GM12892 (cell line): ENCODE measurements around the gene ZNF423.

Source experiments
- DNase-seq: peaks from one replicate; pipeline ENCODE4 v3.0.0; 2011; ENCODE audit not compliant: insufficient read length
- FAIRE-seq: peaks from 2 replicates; lab custom pipeline; 2011; peaks lifted over from hg19 to GRCh38; lab: Jason Lieb, UNC
- POLR2A ChIP-seq: IDR thresholded peaks from 2 replicates; pipeline ENCODE4 v1.6.1; 2011; ENCODE audit warnings: low read depth, low read length, control low read depth
- POLR2AphosphoS5 ChIP-seq: IDR thresholded peaks from 2 replicates; pipeline ENCODE4 v1.6.1; 2011; ENCODE audit warnings: low read depth, low read length, control low read depth
- TAF1 ChIP-seq: IDR thresholded peaks from 2 replicates; pipeline ENCODE4 v1.6.1; 2011; ENCODE audit warnings: low read depth, mild to moderate bottlenecking, control low read depth, low read length, borderline replicate concordance

The ZNF423 gene

DNA sequence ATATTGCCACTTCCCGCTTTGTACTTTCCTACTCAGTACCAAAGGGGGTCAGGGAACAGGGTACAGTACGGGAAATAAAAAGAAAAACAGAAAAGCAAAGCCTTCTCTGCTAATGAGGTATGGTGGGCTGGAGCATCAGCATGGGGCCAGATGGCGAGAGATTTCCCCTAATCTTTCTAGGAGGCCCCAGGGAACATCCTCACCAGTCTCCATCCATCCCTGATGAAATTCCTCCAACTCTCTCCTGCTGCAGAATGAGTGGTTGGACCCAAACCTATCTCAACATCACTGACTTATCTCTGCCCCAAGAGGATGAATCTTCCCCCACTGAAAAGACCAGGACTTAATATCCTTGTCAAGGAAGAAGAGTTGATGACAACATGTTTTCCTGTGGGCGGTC lies 296.7 kb downstream of the ZNF423 start:
- no peak for DNase-seq
- no peak for TF ChIP-seq POLR2AphosphoS5
- no peak for TF ChIP-seq POLR2A
- TF ChIP-seq TAF1, result no peak
- no peak for FAIRE-seq

DNA sequence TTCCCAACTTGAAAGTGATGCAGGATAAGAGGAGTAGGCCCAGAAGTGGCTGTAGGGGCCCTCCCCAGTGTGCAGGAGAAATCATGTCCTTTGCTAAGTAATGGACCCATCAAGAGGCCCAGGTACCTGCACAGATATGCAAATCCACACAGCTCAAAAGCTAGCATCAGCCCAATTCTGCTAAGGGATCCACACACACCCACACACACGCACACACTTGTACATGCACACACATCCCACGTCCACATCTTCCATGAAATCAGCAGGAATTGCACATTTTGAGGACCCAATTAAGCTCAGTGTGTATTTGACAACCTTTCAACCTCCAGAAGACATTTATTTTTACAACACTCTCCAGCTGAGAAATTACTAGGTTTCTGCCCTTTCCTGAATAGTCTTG lies 297.5 kb downstream of the ZNF423 start:
- TF ChIP-seq POLR2AphosphoS5, result no peak
- TF ChIP-seq POLR2A, result no peak
- TF ChIP-seq TAF1, result no peak
- DNase-seq, result no peak
- FAIRE-seq, result no peak

DNA sequence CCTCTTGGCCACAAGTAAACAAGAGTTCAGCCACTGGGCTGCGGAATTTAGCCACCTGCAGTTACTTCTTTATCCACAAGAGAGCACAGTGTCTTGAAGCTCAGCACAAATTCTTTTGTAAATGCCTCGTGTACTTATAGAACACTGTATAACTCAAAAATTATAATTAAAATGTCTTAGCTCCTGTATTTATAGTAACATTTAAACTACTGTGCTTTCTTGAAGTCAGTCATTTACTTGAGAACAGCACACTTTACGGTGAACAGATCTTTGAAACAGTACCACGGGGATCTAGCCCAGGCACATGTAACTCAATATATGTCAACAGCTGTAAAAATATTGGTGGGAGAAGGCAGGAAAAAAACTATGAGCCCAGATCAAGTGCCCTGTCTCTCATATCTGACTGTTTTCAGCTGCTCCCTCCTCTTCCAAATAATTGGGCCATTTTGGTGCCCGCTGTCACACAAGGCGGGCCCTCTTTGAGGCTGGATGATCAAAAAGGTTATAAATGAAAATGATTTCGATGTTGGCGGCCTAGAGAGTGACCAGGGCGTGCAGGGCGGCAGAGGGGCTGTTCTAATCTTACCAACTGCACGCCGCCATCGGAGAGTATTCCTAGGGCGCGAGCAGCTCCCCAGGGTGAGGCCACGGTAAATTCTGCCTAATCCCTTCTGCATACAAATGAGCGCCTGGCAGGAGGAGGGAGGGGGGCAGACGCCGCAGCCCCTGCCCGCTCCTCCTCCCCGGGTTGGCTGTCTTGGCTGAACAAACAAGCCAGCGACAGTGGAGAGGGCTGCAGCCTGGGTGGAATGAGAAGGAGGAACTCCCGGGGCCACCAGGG lies 299.1 kb downstream of the ZNF423 start:
- no peak for TF ChIP-seq POLR2AphosphoS5
- no peak for TF ChIP-seq POLR2A
- no peak for TF ChIP-seq TAF1
- no peak for FAIRE-seq
- no peak for DNase-seq

DNA sequence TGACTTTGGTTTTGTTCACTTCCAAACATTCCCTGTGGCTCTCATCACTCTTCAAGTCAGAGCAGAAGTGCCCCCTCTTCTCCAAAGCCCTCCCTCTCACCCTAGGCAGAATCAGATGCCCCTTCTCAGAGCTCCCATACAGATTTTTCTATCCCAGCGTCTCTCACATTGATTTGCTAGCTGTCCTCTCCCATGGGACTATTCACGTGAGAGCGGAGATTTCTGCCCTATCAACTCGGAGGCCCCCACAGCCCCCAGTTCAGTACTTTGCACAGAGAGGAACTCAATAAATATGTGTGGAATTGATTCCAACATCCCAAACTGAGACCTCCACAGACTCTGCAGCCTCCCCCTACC lies 299.7 kb downstream of the ZNF423 start:
- DNase-seq (no peak), FAIRE-seq (no peak)
- no peak for TF ChIP-seq TAF1
- no peak for TF ChIP-seq POLR2AphosphoS5
- no peak for TF ChIP-seq POLR2A

DNA sequence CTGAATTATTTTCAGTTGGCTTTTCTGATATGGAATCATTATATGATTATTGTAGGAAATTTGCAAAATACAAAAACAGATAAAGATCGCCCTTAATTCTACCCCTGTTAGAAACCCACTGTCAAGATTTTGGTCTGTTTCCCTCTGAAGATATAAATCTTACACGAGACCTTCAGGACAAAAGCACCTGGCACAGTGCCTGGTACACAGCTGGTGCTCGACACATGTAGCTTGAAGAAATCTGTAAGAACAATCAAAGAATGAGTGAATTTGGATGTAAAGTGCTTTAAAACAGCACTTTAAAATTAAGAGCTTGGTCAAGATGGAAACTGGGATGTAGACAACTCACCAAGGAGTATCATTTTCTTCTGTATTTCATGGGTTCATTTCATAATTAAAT lies 301.2 kb downstream of the ZNF423 start:
- TF ChIP-seq TAF1, result no peak
- no peak for TF ChIP-seq POLR2A
- TF ChIP-seq POLR2AphosphoS5, result no peak
- no peak for FAIRE-seq
- DNase-seq, result no peak

DNA sequence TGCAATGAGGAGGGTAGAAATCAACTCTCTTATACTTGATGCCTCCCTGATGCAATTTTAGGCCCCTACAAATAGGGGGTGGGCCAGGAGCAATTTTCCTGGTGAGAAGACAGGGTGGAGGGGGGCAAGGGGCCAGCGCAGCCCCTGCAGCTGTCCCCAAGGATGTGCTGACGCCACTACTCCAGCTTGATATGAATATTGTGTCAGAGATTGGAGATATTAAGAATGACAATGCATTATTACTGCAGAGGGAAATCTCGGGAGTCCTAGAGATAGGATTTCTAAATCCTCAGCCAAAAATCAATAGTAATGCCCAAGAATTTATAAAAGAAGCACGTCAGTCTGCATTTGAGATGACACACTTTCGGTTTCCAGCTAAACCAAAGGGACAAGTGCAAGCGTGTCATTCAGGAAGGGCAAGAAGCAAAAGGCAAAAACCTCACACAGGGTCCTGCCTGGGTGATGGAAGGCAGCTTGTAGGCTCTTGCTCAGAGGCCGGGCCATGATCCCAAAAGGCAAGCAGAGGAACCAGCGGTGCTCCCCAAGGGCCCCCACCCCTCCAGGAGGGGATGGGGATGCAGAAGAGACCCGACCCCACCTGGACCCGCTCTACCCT lies 303.5 kb downstream of the ZNF423 start:
- FAIRE-seq (no peak), DNase-seq (no peak)
- no peak for TF ChIP-seq POLR2AphosphoS5
- TF ChIP-seq POLR2A, result no peak
- no peak for TF ChIP-seq TAF1

DNA sequence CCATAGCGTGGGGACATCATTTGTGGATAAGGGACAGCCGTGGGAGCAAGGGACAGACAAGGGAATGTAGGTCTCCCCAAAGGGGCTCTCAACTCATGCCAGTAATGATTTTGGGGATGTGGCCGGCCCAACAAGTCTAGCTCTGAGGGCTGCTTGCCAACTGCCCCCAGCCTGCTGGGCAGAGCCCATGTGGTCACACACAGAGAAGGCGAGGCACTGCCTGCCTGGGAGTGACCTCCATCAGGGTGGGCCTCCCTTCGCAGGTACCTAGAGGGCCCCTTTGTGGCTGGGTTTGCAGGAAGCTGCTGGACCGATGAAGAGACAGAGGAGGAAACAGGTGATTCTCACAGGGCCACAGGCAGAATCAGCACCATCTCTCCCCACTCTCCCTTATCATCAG lies 305.2 kb downstream of the ZNF423 start:
- TF ChIP-seq TAF1 (no peak), POLR2A (no peak), POLR2AphosphoS5 (no peak)
- DNase-seq, result no peak
- no peak for FAIRE-seq

DNA sequence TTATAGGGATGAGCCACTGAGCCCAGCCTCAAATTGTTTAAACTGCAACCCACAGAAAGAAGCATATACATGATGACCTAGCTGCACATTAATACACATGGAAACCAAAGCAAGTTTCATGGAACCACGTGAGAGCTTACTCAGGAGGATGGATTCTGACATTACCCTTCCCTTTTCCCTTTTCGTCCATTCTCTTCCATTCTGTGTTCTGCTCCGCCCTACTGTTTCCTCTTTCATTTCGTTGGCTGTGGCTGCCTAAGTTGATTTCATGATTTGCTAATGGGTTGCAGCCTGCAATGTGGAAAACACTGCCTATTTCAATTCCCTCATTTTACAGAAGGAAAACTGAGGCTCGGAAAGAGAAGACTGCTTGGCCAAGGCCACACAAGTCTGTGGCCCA lies 305.8 kb downstream of the ZNF423 start:
- DNase-seq (no peak), FAIRE-seq (no peak)
- TF ChIP-seq TAF1, result no peak
- no peak for TF ChIP-seq POLR2A
- no peak for TF ChIP-seq POLR2AphosphoS5

DNA sequence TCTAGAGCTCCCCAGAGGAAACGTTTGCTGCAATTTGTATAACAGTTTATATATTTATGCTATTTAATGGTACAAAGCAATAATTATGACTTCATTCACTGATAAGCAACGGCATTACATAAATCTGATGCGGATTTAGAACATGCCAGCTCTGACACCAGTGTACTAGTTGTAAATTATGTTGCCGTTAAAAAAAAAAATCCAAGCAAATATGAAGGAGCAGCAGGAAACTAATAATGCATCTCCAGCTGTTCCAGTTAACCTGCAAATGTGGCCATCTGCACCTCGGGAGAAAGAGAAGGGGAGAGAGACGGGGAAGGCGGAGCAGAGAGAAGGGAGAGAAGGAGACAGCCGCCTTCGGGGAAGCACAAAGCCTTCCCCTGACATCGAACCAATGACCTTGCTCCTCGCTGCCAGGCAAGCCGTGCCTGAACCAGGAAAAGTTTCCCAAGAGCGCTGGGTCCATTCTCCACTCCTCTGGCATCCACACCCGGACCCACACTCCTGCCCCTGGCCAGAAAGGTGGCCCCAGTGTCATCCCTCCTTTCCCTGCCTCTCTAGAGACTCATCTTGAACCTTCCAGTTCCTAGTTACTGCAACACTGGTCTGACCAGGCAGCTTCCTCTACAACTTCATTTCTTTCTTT lies 307.5 kb downstream of the ZNF423 start:
- TF ChIP-seq POLR2AphosphoS5 (no peak), TAF1 (no peak), POLR2A (no peak)
- DNase-seq (no peak), FAIRE-seq (no peak)

DNA sequence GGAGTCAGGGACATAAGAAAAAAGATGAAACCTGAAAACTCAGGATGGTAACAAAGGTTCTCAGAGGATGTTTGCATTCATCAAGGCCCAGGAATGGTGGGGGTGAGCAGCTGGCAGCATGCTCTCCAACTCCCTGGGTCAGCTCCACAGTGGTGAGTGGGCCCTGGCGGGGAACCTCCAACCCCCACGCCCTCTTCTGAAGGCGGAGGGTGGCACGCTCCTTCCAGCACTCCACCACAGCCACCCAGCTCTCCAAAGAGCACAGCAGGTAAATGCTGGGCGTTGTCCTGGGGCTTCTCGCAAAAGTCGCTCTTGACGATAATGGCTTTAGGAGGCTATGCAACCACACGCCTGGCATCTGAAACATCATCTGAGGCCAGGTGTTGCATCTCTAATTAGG lies 308.5 kb downstream of the ZNF423 start:
- TF ChIP-seq POLR2A (no peak), TAF1 (no peak), POLR2AphosphoS5 (no peak)
- no peak for FAIRE-seq
- DNase-seq, result no peak

DNA sequence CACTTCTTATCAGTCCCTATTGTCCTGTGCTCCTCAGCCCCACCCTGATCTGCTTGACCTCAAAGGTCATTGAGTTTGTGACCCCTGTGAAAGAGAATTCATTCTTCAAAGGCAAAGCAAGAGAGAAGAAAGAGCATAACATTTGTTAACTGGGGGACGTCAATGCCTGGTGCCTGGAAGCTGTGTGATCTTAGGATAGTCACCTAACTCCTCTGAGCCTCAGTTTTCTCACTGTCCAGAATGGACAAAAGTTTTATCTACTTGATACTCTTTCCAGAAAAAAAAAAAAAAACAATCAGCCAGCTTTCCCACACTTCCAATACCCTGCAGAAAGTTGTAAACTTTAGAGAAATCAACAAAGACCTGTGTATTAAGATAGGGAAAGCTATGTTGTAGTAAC lies 309.2 kb downstream of the ZNF423 start:
- FAIRE-seq (no peak), DNase-seq (no peak)
- TF ChIP-seq POLR2A (no peak), TAF1 (no peak), POLR2AphosphoS5 (no peak)

DNA sequence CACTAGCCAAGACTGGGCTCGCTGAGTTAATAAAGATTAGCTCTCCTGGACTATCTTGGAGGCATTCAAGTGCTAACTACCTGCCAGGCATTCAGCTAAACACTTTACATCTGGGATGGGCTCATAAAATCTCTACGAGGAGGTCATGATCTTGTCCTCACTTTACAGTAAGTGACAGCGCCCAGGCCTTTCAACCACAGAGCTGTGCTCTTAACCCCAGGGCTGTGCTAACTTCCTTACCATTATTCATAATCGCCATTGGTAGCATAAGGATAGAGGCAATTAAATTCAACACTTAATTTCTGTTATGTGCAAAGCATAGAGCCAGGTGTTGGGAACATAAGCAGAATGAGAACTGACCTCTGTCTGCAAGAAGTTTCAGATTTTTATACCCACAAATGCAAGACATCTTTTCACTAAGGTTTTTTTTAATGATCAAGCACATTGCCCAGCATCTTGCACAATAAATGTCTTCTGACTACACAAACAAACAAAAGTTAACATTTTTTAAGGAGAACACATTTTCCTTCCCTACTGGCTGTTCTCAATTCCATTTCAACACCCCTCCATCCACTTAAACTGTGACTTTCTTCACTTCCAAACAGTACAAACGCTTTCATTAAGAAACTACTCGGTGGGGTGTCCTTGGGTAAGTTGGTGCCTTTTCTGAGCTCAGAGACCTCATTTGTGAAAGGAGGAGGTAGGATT lies 310.0 kb downstream of the ZNF423 start:
- DNase-seq, result no peak
- FAIRE-seq, result no peak
- no peak for TF ChIP-seq TAF1
- TF ChIP-seq POLR2A, result no peak
- no peak for TF ChIP-seq POLR2AphosphoS5
